GM12878 (cell line): ENCODE measurements around the gene GRM1. TPM values are rescaled to one million over a fixed set of nuclear protein-coding genes. Genes with fewer than 3 reads are reported as not detected.

ENCODE experiments used
- BCLAF1 ChIP-seq: fragments of 450-650 bp; IDR thresholded peaks from 2 replicates; pipeline ENCODE4 v1.6.1; 2017; ENCODE audit warnings: antibody characterized with exemption, mild to moderate bottlenecking, moderate library complexity
- EED ChIP-seq: sonication (generic); IDR thresholded peaks from 2 replicates; pipeline ENCODE4 v1.6.1; 2016; ENCODE audit warnings: antibody characterized with exemption, low read depth
- ELK1 ChIP-seq: IDR thresholded peaks from 2 replicates; pipeline ENCODE4 v1.6.1; 2012; ENCODE audit warnings: low read depth, low read length, improper control_type of control experiment
- FOXK2 ChIP-seq: fragments of 450-650 bp; IDR thresholded peaks from 2 replicates; pipeline ENCODE4 v1.6.1; 2017; ENCODE audit warnings: mild to moderate bottlenecking, moderate library complexity
- HDAC2 ChIP-seq: fragments of 200-600 bp; sonication (generic); IDR thresholded peaks from 2 replicates; pipeline ENCODE4 v1.6.1; 2017
- IKZF2 ChIP-seq, 2 experiments: fragments of 450-650 bp; IDR thresholded peaks; 2 replicates each; pipeline ENCODE4 v1.6.1; 2017; ENCODE audit warnings: mild to moderate bottlenecking in 2 of 2, moderate library complexity in 2 of 2
- KDM1A ChIP-seq: fragments of 200-600 bp; sonication (generic); IDR thresholded peaks from 2 replicates; pipeline ENCODE4 v1.6.1; 2016; ENCODE audit warnings: borderline replicate concordance
- PRDM15 ChIP-seq: fragments of 450-650 bp; formaldehyde crosslinking; IDR thresholded peaks from 2 replicates; pipeline ENCODE4 v1.4.0; 2020; ENCODE audit warnings: mild to moderate bottlenecking, moderate library complexity
- polyA plus RNA-seq, 11 experiments: library from polyadenylated mRNA; depleted of rRNA in 4 of 11; unstranded in 6 of 11; stranded (reverse) in 5 of 11; fragments of >200 nt; fragmentation: Nextera tagmentation in 4 of 11; fragmentation: Illumina TruSeq in 1 of 11; extraction: Ambion mirVana in 4 of 11; extraction: Trizol in 1 of 11; gene quantifications; 1 replicate in 1 of 11; 2 replicates in 10 of 11; pipeline versions ENCODE4 v1.2.1 to v1.2.3, GENCODE V29; 2011 to 2016; ENCODE audit warnings: inconsistent platforms in 2 of 11, missing spikeins in 2 of 11, low read depth in 1 of 11
- total RNA-seq, 4 experiments: library from RNA; depleted of rRNA in 3 of 4; stranded (reverse); fragments of >200 nt in 3 of 4; fragmentation: Illumina TruSeq in 1 of 4; extraction: Trizol in 1 of 4; gene quantifications; 2 replicates each; pipeline versions ENCODE4 v1.2.1 to v1.2.3, GENCODE V29; 2013 to 2021

Gene GRM1
- total and polyA plus RNA-seq, 10 of the 15 experiments (the other 5 are each of a cell fraction or from before 2014, with no cell fraction given), result 0.04 TPM; not detected in 9

GRCh38 chr6:146260886-146261285 is 232.0 kb downstream of the GRM1 start (continued):
- no peak for TF ChIP-seq ELK1
- TF ChIP-seq IKZF2 (IDR thresholded peaks at IDR 0.05), result no peak
- TF ChIP-seq PRDM15 (CRISPR knock-in tag), result no peak
- TF ChIP-seq FOXK2, result no peak
- TF ChIP-seq KDM1A, result no peak
- TF ChIP-seq HDAC2, result no peak
- no peak for TF ChIP-seq BCLAF1
- TF ChIP-seq EED, result no peak
